ENCODE data around the gene ADH6.

DNA sequence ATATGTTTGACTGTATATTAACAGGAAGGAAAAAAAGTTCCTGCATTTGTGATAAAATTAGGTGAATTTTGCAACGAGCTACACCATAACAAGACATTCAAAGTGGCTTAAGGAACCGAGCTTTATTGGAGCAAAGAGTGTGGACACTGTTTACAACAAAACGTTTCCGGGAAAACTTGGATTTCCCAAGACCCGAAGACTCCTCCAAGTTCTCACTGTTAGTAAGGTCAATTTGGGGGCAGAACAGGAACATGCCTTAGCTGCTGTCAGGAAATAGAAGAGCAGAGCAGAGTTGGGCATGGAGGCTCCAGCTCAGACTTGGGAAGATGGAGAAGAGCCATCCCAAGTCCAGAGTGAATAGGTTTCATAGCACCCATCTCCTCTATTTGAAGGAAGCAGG lies 16.5 kb downstream of the ADH6 start:
- TF ChIP-seq, protein P1, sequence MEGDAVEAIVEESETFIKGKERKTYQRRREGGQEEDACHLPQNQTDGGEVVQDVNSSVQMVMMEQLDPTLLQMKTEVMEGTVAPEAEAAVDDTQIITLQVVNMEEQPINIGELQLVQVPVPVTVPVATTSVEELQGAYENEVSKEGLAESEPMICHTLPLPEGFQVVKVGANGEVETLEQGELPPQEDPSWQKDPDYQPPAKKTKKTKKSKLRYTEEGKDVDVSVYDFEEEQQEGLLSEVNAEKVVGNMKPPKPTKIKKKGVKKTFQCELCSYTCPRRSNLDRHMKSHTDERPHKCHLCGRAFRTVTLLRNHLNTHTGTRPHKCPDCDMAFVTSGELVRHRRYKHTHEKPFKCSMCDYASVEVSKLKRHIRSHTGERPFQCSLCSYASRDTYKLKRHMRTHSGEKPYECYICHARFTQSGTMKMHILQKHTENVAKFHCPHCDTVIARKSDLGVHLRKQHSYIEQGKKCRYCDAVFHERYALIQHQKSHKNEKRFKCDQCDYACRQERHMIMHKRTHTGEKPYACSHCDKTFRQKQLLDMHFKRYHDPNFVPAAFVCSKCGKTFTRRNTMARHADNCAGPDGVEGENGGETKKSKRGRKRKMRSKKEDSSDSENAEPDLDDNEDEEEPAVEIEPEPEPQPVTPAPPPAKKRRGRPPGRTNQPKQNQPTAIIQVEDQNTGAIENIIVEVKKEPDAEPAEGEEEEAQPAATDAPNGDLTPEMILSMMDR (conservative IDR thresholded peaks at IDR 0.05 in 1 of 2, IDR thresholded peaks at IDR 0.05 in 1 of 2; ENCODE audit: extremely low read depth in 1 of 2, insufficient read depth in 1 of 2, low read depth in 1 of 2, low read length in 2 of 2), result no peak
- TF ChIP-seq EZH2 (IDR thresholded peaks at IDR 0.05; ENCODE audit: borderline replicate concordance, low read length), result no peak
